WTC11 (cell line): ENCODE data around the gene SGPL1. TPM values are rescaled to one million over a fixed set of nuclear protein-coding genes. Genes with fewer than 3 reads are reported as not detected.

Source experiments
- ATAC-seq: fragments of 200-7000 bp; cut with Tn5 transposase; 2 replicates; pipeline ENCODE4 v1.10.0; 2021; ENCODE audit warnings: mild to moderate bottlenecking, moderate library complexity
- CTCF ChIA-PET: fragments of 300-600 bp; sonication (Branson Sonifier 250); formaldehyde crosslinking; loops from one replicate; lab custom pipeline; 2021; ENCODE audit warnings: antibody characterized with exemption; lab: Charles Lee
- POLR2A ChIA-PET: fragments of 350-600 bp; sonication (Branson Sonifier 250); formaldehyde crosslinking; loops from one replicate; lab custom pipeline; 2021; ENCODE audit warnings: antibody characterized with exemption; lab: Charles Lee
- DNase-seq: peaks from one replicate; pipeline ENCODE4 v3.0.0; 2021; ENCODE audit warnings: low spot score
- H3K27ac Mint-ChIP-seq: 2 replicates; pipeline ENCODE4 v1.8.0; 2021; ENCODE audit warnings: mixed read lengths
- H3K27me3 Mint-ChIP-seq: 2 replicates; pipeline ENCODE4 v1.8.0; 2021; ENCODE audit warnings: low read depth, mild to moderate bottlenecking, moderate library complexity, mixed read lengths
- H3K36me3 Mint-ChIP-seq: 2 replicates; pipeline ENCODE4 v1.8.0; 2021; ENCODE audit warnings: mixed read lengths
- H3K4me1 Mint-ChIP-seq: 2 replicates; pipeline ENCODE4 v1.8.0; 2022; ENCODE audit warnings: mixed read lengths
- H3K4me3 Mint-ChIP-seq: 2 replicates; pipeline ENCODE4 v1.8.0; 2021; ENCODE audit warnings: mild to moderate bottlenecking, moderate library complexity, mixed read lengths
- H3K9me3 Mint-ChIP-seq: 2 replicates; pipeline ENCODE4 v1.8.0; 2021; ENCODE audit warnings: mixed read lengths
- ARID4B ChIP-seq: sonication (generic); formaldehyde crosslinking; IDR thresholded peaks from 2 replicates; pipeline ENCODE4 v1.8.0; 2023; ENCODE audit warnings: missing genetic modification reagents, mild to moderate bottlenecking, borderline replicate concordance
- FOXJ3 ChIP-seq: sonication (generic); formaldehyde crosslinking; IDR thresholded peaks from 2 replicates; pipeline ENCODE4 v1.9.0; 2021; ENCODE audit warnings: missing genetic modification reagents, mild to moderate bottlenecking, borderline replicate concordance
- GTF2I ChIP-seq: fragments of 250-450 bp; sonication (Bioruptor Pico); conservative IDR thresholded peaks from 2 replicates; pipeline ENCODE4 v1.4.0; 2021; ENCODE audit warnings: mild to moderate bottlenecking
- JAZF1 ChIP-seq: fragments of 250-450 bp; sonication (Bioruptor Pico); IDR thresholded peaks from 2 replicates; pipeline ENCODE4 v1.9.0; 2021; ENCODE audit warnings: moderate library complexity, mild to moderate bottlenecking, inconsistent platforms
- NFATC4 ChIP-seq: fragments of 250-450 bp; sonication (Bioruptor Pico); IDR thresholded peaks from 2 replicates; pipeline ENCODE4 v1.9.0; 2021; ENCODE audit warnings: mild to moderate bottlenecking
- NR3C1 ChIP-seq: sonication (generic); formaldehyde crosslinking; conservative IDR thresholded peaks from 2 replicates; pipeline ENCODE4 v1.8.1; 2023; ENCODE audit warnings: low read depth, mild to moderate bottlenecking, missing genetic modification reagents
- OVOL2 ChIP-seq: fragments of 250-450 bp; sonication (Bioruptor Pico); IDR thresholded peaks from 2 replicates; pipeline ENCODE4 v1.9.0; 2021; ENCODE audit warnings: mild to moderate bottlenecking, borderline replicate concordance
- RELA ChIP-seq: sonication (generic); formaldehyde crosslinking; IDR thresholded peaks from 2 replicates; pipeline ENCODE4 v1.8.1; 2022; ENCODE audit warnings: missing genetic modification reagents, mild to moderate bottlenecking, borderline replicate concordance
- SMAD3 ChIP-seq: sonication (generic); formaldehyde crosslinking; IDR thresholded peaks from 2 replicates; pipeline ENCODE4 v1.8.0; 2022; ENCODE audit warnings: missing genetic modification reagents, mild to moderate bottlenecking, borderline replicate concordance
- SMAD4 ChIP-seq: sonication (generic); formaldehyde crosslinking; IDR thresholded peaks from 2 replicates; pipeline ENCODE4 v1.8.0; 2022; ENCODE audit warnings: mild to moderate bottlenecking, missing genetic modification reagents
- SOX15 ChIP-seq: fragments of 250-450 bp; sonication (Bioruptor Pico); IDR thresholded peaks from 2 replicates; pipeline ENCODE4 v1.9.0; 2021; ENCODE audit warnings: mild to moderate bottlenecking
- STAT6 ChIP-seq: sonication (generic); formaldehyde crosslinking; conservative IDR thresholded peaks from 2 replicates; pipeline ENCODE4 v1.8.1; 2023; ENCODE audit warnings: mild to moderate bottlenecking, low read depth, missing genetic modification reagents, moderate library complexity
- TEAD4 ChIP-seq: sonication (generic); formaldehyde crosslinking; IDR thresholded peaks from 2 replicates; pipeline ENCODE4 v1.8.0; 2022; ENCODE audit warnings: mild to moderate bottlenecking, missing genetic modification reagents
- USF2 ChIP-seq: sonication (generic); formaldehyde crosslinking; IDR thresholded peaks from 2 replicates; pipeline ENCODE4 v1.8.1; 2023; ENCODE audit warnings: mild to moderate bottlenecking, missing genetic modification reagents, moderate library complexity
- ZNF263 ChIP-seq: sonication (generic); formaldehyde crosslinking; IDR thresholded peaks from 2 replicates; pipeline ENCODE4 v1.8.1; 2022; ENCODE audit warnings: low read depth, mild to moderate bottlenecking, moderate library complexity, missing genetic modification reagents
- ZNF396 ChIP-seq: fragments of 250-450 bp; sonication (Bioruptor Pico); IDR thresholded peaks from 2 replicates; pipeline ENCODE4 v1.8.0; 2021; ENCODE audit warnings: mild to moderate bottlenecking, moderate library complexity, borderline replicate concordance
- total RNA-seq: library from RNA; stranded (reverse); gene quantifications from 3 replicates; pipeline ENCODE4 v1.2.3, GENCODE V29; 2021
- TF ChIP-seq, protein P1 (sequence below): sonication (generic); formaldehyde crosslinking; IDR thresholded peaks from 2 replicates; pipeline ENCODE4 v1.8.1; 2022; ENCODE audit warnings: low read depth, mild to moderate bottlenecking, moderate library complexity, missing genetic modification reagents, borderline replicate concordance
- TF ChIP-seq, protein P2 (sequence below): sonication (generic); formaldehyde crosslinking; IDR thresholded peaks from 2 replicates; pipeline ENCODE4 v1.8.1; 2023; ENCODE audit warnings: mild to moderate bottlenecking, missing genetic modification reagents, borderline replicate concordance
- TF ChIP-seq, protein P3 (sequence below): sonication (generic); formaldehyde crosslinking; IDR thresholded peaks from 2 replicates; pipeline ENCODE4 v1.8.0; 2022; ENCODE audit warnings: mild to moderate bottlenecking, missing genetic modification reagents

The SGPL1 gene
- total RNA-seq, 1 experiment from 2014 or later: 44.6 TPM

DNA sequence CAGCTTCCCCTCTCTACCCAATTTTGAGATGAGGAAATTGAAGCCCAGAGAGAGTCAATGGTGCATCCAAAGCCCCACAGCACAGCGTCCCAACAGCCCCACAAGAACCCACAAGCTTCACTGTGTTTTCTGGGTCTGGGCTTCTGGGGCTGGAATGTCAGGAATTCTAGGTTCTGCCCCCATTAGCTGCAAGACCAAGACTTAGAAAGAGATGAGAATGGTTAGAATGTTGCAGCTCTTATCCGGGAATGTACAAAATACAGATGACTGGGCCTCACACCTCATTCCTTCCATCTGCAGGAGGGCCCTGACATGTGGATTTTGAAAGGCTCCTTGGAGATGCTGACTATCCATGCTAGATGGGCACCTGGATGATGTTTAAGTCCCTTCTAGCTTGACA is 6.0 kb upstream of the SGPL1 start:
- H3K9me3 Mint-ChIP-seq: 0 out of 2 replicates have a peak, but pooled peaks cover 4% of the 10 kb centered on the region
- H3K4me3 Mint-ChIP-seq: no peak overlapping the region
- POLR2A ChIA-PET: no interaction called here
- no peak overlapping the region for H3K27ac Mint-ChIP-seq
- ATAC-seq: peak; percentile 47
- H3K27me3 Mint-ChIP-seq: peaks cover 2% of the 10 kb centered on the region; the same call in 1 of the 2 replicates
- no peak for TF ChIP-seq USF2 (CRISPR knock-in tag)
- no peak for TF ChIP-seq SMAD3 (CRISPR knock-in tag)
- no peak for TF ChIP-seq GTF2I
- TF ChIP-seq JAZF1 (CRISPR knock-in tag): no peak
- TF ChIP-seq SOX15 (CRISPR knock-in tag): no peak
- TF ChIP-seq, all 79 proteins: peak for 0
- Mint-ChIP-seq H3K4me1 (peaks cover 20% of the 10 kb centered on the region), H3K36me3 (no peaks in the 10 kb centered on the region)
- no peak for DNase-seq
- CTCF ChIA-PET: no interaction called here

DNA sequence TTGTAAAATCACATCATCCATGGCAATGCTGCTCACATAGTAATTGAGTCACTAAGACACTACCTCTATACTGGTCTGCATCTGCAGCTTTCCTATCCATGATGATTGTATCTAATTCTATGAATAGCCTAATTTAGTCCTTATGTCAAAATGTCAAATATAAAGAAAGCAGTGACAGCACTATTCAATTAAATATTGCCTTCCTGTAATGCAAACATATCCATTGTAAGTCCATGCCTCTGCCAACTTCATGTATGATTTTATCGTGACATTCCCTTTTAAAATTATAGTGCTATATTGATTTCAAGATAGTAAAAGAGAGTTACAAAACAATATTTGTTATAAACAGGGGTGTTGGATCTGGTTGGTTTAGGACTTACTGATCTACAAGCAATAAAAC is 4.8 kb upstream of the SGPL1 start:
- ATAC-seq (no peak), DNase-seq (no peak)
- Mint-ChIP-seq H3K4me3 (no peak overlapping the region), H3K9me3 (no peaks in the 10 kb centered on the region)
- CTCF ChIA-PET: no interaction called here
- TF ChIP-seq ZNF396: no peak
- TF ChIP-seq SMAD4: no peak
- TF ChIP-seq FOXJ3 (CRISPR knock-in tag): no peak
- TF ChIP-seq, protein P1, sequence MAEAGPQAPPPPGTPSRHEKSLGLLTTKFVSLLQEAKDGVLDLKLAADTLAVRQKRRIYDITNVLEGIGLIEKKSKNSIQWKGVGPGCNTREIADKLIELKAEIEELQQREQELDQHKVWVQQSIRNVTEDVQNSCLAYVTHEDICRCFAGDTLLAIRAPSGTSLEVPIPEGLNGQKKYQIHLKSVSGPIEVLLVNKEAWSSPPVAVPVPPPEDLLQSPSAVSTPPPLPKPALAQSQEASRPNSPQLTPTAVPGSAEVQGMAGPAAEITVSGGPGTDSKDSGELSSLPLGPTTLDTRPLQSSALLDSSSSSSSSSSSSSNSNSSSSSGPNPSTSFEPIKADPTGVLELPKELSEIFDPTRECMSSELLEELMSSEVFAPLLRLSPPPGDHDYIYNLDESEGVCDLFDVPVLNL (CRISPR knock-in tag): no peak
- TF ChIP-seq RELA (CRISPR knock-in tag): no peak
- TF ChIP-seq ARID4B (CRISPR knock-in tag): no peak
- TF ChIP-seq NFATC4: no peak
- TF ChIP-seq OVOL2 (CRISPR knock-in tag): no peak
- TF ChIP-seq, protein P2, sequence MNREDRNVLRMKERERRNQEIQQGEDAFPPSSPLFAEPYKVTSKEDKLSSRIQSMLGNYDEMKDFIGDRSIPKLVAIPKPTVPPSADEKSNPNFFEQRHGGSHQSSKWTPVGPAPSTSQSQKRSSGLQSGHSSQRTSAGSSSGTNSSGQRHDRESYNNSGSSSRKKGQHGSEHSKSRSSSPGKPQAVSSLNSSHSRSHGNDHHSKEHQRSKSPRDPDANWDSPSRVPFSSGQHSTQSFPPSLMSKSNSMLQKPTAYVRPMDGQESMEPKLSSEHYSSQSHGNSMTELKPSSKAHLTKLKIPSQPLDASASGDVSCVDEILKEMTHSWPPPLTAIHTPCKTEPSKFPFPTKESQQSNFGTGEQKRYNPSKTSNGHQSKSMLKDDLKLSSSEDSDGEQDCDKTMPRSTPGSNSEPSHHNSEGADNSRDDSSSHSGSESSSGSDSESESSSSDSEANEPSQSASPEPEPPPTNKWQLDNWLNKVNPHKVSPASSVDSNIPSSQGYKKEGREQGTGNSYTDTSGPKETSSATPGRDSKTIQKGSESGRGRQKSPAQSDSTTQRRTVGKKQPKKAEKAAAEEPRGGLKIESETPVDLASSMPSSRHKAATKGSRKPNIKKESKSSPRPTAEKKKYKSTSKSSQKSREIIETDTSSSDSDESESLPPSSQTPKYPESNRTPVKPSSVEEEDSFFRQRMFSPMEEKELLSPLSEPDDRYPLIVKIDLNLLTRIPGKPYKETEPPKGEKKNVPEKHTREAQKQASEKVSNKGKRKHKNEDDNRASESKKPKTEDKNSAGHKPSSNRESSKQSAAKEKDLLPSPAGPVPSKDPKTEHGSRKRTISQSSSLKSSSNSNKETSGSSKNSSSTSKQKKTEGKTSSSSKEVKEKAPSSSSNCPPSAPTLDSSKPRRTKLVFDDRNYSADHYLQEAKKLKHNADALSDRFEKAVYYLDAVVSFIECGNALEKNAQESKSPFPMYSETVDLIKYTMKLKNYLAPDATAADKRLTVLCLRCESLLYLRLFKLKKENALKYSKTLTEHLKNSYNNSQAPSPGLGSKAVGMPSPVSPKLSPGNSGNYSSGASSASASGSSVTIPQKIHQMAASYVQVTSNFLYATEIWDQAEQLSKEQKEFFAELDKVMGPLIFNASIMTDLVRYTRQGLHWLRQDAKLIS (CRISPR knock-in tag): no peak
- no peak for TF ChIP-seq TEAD4 (CRISPR knock-in tag)
- TF ChIP-seq STAT6 (CRISPR knock-in tag): no peak
- no peak for TF ChIP-seq GTF2I
- TF ChIP-seq NR3C1 (CRISPR knock-in tag): no peak
- TF ChIP-seq, protein P3, sequence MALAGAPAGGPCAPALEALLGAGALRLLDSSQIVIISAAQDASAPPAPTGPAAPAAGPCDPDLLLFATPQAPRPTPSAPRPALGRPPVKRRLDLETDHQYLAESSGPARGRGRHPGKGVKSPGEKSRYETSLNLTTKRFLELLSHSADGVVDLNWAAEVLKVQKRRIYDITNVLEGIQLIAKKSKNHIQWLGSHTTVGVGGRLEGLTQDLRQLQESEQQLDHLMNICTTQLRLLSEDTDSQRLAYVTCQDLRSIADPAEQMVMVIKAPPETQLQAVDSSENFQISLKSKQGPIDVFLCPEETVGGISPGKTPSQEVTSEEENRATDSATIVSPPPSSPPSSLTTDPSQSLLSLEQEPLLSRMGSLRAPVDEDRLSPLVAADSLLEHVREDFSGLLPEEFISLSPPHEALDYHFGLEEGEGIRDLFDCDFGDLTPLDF (CRISPR knock-in tag): no peak
- no peak for TF ChIP-seq ZNF263 (CRISPR knock-in tag)
- TF ChIP-seq, all 79 proteins: peak for 0
- Mint-ChIP-seq H3K4me1 (peaks cover 22% of the 10 kb centered on the region), H3K36me3 (no peaks in the 10 kb centered on the region), H3K27ac (no peak overlapping the region), H3K27me3 (no peaks in the 10 kb centered on the region)
- POLR2A ChIA-PET: no interaction called here
